Natural killer cell treated with Interleukin-12 subunit alpha and Interleukin-12 subunit beta and Interleukin-15 and Interleukin-18, amount 100 ng/mL, for 72 hours (primary cell): Measurements from ENCODE around the gene CAPN12. TPM values are rescaled to one million over a fixed set of nuclear protein-coding genes. Genes with fewer than 3 reads are reported as not detected.

Source experiments
- ATAC-seq, 2 donors: fragments of 150-1000 bp; cut with Tn5 transposase in 1 of 2; sonication (Bioruptor Pico), chemical (Tn5 transposase) in 1 of 2; 2 replicates each; pipeline ENCODE4 v1.10.0; 2021
- DNase-seq: peaks from one replicate; pipeline ENCODE4 v3.0.0; 2022; ENCODE audit warnings: low spot score
- H3K27ac Mint-ChIP-seq, 2 donors: 1 replicate in 1 of 2; 2 replicates in 1 of 2; pipeline ENCODE4 v1.8.0; 2022; ENCODE audit warnings: mixed read lengths in 2 of 2, mild to moderate bottlenecking in 1 of 2, moderate library complexity in 1 of 2
- H3K27me3 Mint-ChIP-seq, 2 donors: 1 replicate in 1 of 2; 2 replicates in 1 of 2; pipeline ENCODE4 v1.8.0; 2022; ENCODE audit warnings: mixed read lengths in 2 of 2
- H3K36me3 Mint-ChIP-seq: one replicate; pipeline ENCODE4 v1.8.0; 2022; ENCODE audit warnings: mixed read lengths
- H3K4me1 Mint-ChIP-seq, 2 donors: 1 replicate in 1 of 2; 2 replicates in 1 of 2; pipeline ENCODE4 v1.8.0; 2022; ENCODE audit warnings: low read depth in 2 of 2, mixed read lengths in 2 of 2, mild to moderate bottlenecking in 1 of 2
- H3K4me3 Mint-ChIP-seq: one replicate; pipeline ENCODE4 v1.8.0; 2022; ENCODE audit warnings: mixed read lengths
- H3K9me3 Mint-ChIP-seq: 2 replicates; pipeline ENCODE4 v1.8.0; 2022; ENCODE audit warnings: mixed read lengths
- total RNA-seq, 2 donors: library from RNA; stranded (reverse); gene quantifications; one replicate each; pipeline ENCODE4 v1.2.3, GENCODE V29; 2022

The CAPN12 gene
- total RNA-seq, 2 donors from 2014 or later = 3.6 to 10.4 TPM

- H3K36me3 Mint-ChIP-seq = no peaks in the 10 kb centered on the region
- no peak for DNase-seq
- H3K27ac Mint-ChIP-seq = peak overlapping the region in 1 of 2 donors; percentile 17
- H3K27me3 Mint-ChIP-seq = no peaks in the 10 kb centered on the region
- no peaks in the 10 kb centered on the region for H3K9me3 Mint-ChIP-seq
- peak; percentile 37 to 43 for ATAC-seq
- H3K4me3 Mint-ChIP-seq = peak overlapping the region; percentile 10
- peaks cover 30% of the 10 kb centered on the region in 2 donors for H3K4me1 Mint-ChIP-seq
Observed at GRCh38 chr19:38739440-38740256, 4.6 kb downstream of the CAPN12 start.

GRCh38 chr19:38737921-38738737, 6.1 kb downstream of the CAPN12 start:
- ATAC-seq (no peak), DNase-seq (no peak)
- Mint-ChIP-seq H3K27me3 (no peaks in the 10 kb centered on the region), H3K27ac (peak overlapping the region; percentile 22 to 34), H3K9me3 (no peaks in the 10 kb centered on the region), H3K4me3 (peak overlapping the region; percentile 48), H3K36me3 (no peaks in the 10 kb centered on the region), H3K4me1 (peaks cover 42 to 43% of the 10 kb centered on the region in 2 donors)

GRCh38 chr19:38737281-38737865, 6.9 kb downstream of the CAPN12 start:
- Mint-ChIP-seq H3K27ac (peak overlapping the region in 1 of 2 donors; percentile 34), H3K36me3 (no peaks in the 10 kb centered on the region), H3K27me3 (no peaks in the 10 kb centered on the region), H3K4me3 (peak overlapping the region; percentile 48), H3K4me1 (peaks cover 42 to 49% of the 10 kb centered on the region in 2 donors), H3K9me3 (no peaks in the 10 kb centered on the region)
- no peak for ATAC-seq
- no peak for DNase-seq

- no peaks in the 10 kb centered on the region for H3K36me3 Mint-ChIP-seq
Observed at GRCh38 chr19:38736413-38737280, 7.6 kb downstream of the CAPN12 start.

GRCh38 chr19:38736036-38736412, 8.2 kb downstream of the CAPN12 start:
- Mint-ChIP-seq H3K27me3 (no peaks in the 10 kb centered on the region), H3K4me3 (peak overlapping the region; percentile 51), H3K36me3 (no peaks in the 10 kb centered on the region), H3K9me3 (no peaks in the 10 kb centered on the region), H3K27ac (peak overlapping the region in 1 of 2 donors; percentile 60), H3K4me1 (peaks cover 42 to 55% of the 10 kb centered on the region in 2 donors)
- DNase-seq (peak; percentile 72), ATAC-seq (peak; percentile 45 to 64)

More at GRCh38 chr19:38736413-38737280, 7.6 kb downstream of the CAPN12 start:
- H3K9me3 Mint-ChIP-seq = no peaks in the 10 kb centered on the region
- H3K27me3 Mint-ChIP-seq = no peaks in the 10 kb centered on the region
- DNase-seq (no peak), ATAC-seq (no peak)
- H3K27ac Mint-ChIP-seq = peak overlapping the region in 1 of 2 donors; percentile 77
- peak overlapping the region; percentile 65 for H3K4me3 Mint-ChIP-seq
- H3K4me1 Mint-ChIP-seq = peaks cover 42 to 54% of the 10 kb centered on the region in 2 donors

GRCh38 chr19:38735257-38735686, 9.0 kb downstream of the CAPN12 start:
- Mint-ChIP-seq H3K4me3 (peak overlapping the region; percentile 85), H3K27me3 (no peaks in the 10 kb centered on the region), H3K36me3 (no peaks in the 10 kb centered on the region), H3K4me1 (peaks cover 42 to 59% of the 10 kb centered on the region in 2 donors), H3K27ac (peak overlapping the region; percentile 79 to 93), H3K9me3 (no peaks in the 10 kb centered on the region)
- DNase-seq (no peak), ATAC-seq (peak in 1 of 2 donors; percentile 46)

GRCh38 chr19:38734426-38735256, 9.6 kb downstream of the CAPN12 start:
- Mint-ChIP-seq H3K27ac (peak overlapping the region; percentile 79 to 93), H3K4me3 (peak overlapping the region; percentile 85), H3K4me1 (peaks cover 40 to 60% of the 10 kb centered on the region in 2 donors), H3K9me3 (no peaks in the 10 kb centered on the region), H3K27me3 (no peaks in the 10 kb centered on the region), H3K36me3 (no peaks in the 10 kb centered on the region)
- ATAC-seq (peak; percentile 43 to 48), DNase-seq (no peak)

GRCh38 chr19:38734176-38734425, 10.2 kb downstream of the CAPN12 start:
- Mint-ChIP-seq H3K4me3 (peak overlapping the region; percentile 85), H3K36me3 (no peaks in the 10 kb centered on the region), H3K9me3 (no peaks in the 10 kb centered on the region), H3K27ac (peak overlapping the region; percentile 79 to 93), H3K4me1 (peaks cover 38 to 58% of the 10 kb centered on the region in 2 donors), H3K27me3 (no peaks in the 10 kb centered on the region)
- ATAC-seq = peak; percentile 54 to 65
- DNase-seq = no peak

- H3K4me3 Mint-ChIP-seq = peak overlapping the region; percentile 85
- ATAC-seq (peak; percentile 38 to 46), DNase-seq (no peak)
- H3K27ac Mint-ChIP-seq = peak overlapping the region; percentile 79 to 93
- H3K9me3 Mint-ChIP-seq = no peaks in the 10 kb centered on the region
- H3K4me1 Mint-ChIP-seq = peaks cover 33 to 54% of the 10 kb centered on the region in 2 donors
- H3K36me3 Mint-ChIP-seq = no peaks in the 10 kb centered on the region
- no peaks in the 10 kb centered on the region for H3K27me3 Mint-ChIP-seq
Observed at GRCh38 chr19:38733493-38734175, 10.6 kb downstream of the CAPN12 start.

- ATAC-seq (no peak), DNase-seq (no peak)
- peak overlapping the region; percentile 79 to 93 for H3K27ac Mint-ChIP-seq
- no peak overlapping the region for H3K4me3 Mint-ChIP-seq
- H3K27me3 Mint-ChIP-seq = no peaks in the 10 kb centered on the region
- peaks cover 30 to 55% of the 10 kb centered on the region in 2 donors for H3K4me1 Mint-ChIP-seq
- H3K36me3 Mint-ChIP-seq = no peaks in the 10 kb centered on the region
- H3K9me3 Mint-ChIP-seq = no peaks in the 10 kb centered on the region
Observed at GRCh38 chr19:38733241-38733492, 11.1 kb downstream of the CAPN12 start.

- Mint-ChIP-seq H3K36me3 (no peaks in the 10 kb centered on the region), H3K4me1 (peaks cover 25 to 59% of the 10 kb centered on the region in 2 donors), H3K4me3 (no peak overlapping the region)
Observed at GRCh38 chr19:38731654-38732301, 12.5 kb downstream of the CAPN12 start.

More at GRCh38 chr19:38731654-38732301, 12.5 kb downstream of the CAPN12 start:
- no peaks in the 10 kb centered on the region for H3K27me3 Mint-ChIP-seq
- ATAC-seq (no peak), DNase-seq (no peak)
- H3K9me3 Mint-ChIP-seq = no peaks in the 10 kb centered on the region
- H3K27ac Mint-ChIP-seq = peak overlapping the region; percentile 79 to 93
